Transverse colon (tissue), 4 donors: ENCODE data around the gene KMT2B.

Experiments used
- EP300 ChIP-seq: sonication (generic); formaldehyde crosslinking; IDR thresholded peaks from one replicate; pipeline ENCODE4 v1.6.1; 2017; ENCODE audit warnings: antibody characterized with exemption, low read depth
- POLR2AphosphoS5 ChIP-seq, 3 donors: sonication (generic); formaldehyde crosslinking; IDR thresholded peaks; one replicate each; pipeline ENCODE4 v1.6.1; 2016; ENCODE audit warnings: antibody characterized with exemption in 3 of 3
- TF ChIP-seq, protein P1 (sequence below), 5 experiments: fragments of 200-600 bp in 3 of 5; fragments of 450-650 bp in 2 of 5; sonication (generic) in 3 of 5; IDR thresholded peaks; 1 replicate in 2 of 5; 2 replicates in 3 of 5; pipeline ENCODE4 v1.5.1; 2016 to 2017; ENCODE audit warnings: antibody characterized with exemption in 5 of 5, inconsistent platforms in 3 of 5, mild to moderate bottlenecking in 2 of 5, moderate library complexity in 1 of 5

DNA sequence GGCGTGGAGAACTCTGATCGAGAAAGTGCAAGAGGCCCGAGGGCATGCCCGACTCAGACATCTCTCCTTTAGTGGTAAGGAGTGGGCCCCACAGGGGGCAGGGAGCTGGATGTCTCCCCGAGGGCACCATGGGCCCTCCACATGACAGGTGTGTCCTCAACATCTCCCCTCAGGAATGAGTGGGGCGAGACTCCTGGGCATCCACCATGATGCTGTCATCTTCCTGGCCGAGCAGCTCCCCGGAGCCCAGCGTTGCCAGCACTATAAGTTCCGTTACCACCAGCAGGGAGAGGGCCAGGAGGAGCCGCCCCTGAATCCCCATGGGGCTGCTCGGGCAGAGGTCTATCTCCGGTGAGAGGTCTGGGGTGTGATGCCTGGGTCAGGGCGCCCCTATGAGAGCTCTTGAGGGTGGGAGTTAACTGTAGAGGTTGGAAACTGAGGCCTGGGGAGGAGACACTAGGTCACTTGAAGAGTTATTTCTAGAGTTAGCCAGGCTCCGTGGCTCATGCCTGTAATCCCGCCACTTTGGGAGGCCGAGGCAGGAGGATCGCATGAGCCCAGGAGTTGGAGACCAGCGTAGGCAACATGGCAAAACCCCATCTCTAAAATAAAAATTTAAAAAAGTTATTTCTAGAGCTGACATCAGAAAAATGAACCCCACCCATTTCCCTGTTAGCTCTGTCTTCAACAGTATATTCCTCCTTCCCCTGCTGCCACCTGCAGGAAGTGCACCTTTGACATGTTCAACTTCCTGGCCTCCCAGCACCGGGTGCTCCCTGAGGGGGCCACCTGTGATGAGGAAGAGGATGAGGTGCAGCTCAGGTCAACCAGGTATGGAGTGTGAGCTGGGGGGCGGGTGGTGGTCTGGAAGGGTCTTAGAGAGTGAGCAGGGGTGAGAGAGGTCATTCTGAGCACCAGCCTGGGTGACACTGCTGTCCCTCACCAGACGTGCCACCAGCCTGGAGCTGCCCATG is 19.4 kb downstream of the KMT2B start:
- TF ChIP-seq, protein P1, sequence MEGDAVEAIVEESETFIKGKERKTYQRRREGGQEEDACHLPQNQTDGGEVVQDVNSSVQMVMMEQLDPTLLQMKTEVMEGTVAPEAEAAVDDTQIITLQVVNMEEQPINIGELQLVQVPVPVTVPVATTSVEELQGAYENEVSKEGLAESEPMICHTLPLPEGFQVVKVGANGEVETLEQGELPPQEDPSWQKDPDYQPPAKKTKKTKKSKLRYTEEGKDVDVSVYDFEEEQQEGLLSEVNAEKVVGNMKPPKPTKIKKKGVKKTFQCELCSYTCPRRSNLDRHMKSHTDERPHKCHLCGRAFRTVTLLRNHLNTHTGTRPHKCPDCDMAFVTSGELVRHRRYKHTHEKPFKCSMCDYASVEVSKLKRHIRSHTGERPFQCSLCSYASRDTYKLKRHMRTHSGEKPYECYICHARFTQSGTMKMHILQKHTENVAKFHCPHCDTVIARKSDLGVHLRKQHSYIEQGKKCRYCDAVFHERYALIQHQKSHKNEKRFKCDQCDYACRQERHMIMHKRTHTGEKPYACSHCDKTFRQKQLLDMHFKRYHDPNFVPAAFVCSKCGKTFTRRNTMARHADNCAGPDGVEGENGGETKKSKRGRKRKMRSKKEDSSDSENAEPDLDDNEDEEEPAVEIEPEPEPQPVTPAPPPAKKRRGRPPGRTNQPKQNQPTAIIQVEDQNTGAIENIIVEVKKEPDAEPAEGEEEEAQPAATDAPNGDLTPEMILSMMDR (IDR thresholded peaks at IDR 0.05), result peak in 3 of 5 experiments; percentile 15 to 25 (median 22)
- no peak for TF ChIP-seq POLR2AphosphoS5 (IDR thresholded peaks at IDR 0.05)
- TF ChIP-seq EP300, result no peak
